Measurements from ENCODE around the gene CDCA7.

DNA sequence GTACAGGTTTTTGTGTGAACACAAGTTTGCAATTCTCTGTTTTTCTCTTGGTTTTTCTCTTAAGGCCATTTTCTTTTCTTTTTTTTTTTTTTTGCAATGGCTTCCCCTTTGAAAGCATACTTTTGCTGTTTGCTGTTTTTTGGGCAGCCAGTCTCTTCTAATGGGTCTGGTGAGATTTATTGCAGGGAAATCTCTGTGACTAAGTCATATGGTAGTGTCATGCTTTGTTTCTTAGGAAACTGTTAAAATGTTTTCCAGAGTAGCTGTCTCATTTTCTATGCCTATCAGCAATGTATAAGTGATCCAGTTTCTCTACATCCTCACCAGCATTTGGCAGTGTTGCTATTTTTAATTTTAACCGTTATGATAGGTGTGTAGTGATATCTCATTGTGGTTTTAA, 27.9 kb upstream of the CDCA7 start:
- TF ChIP-seq FOXA1 (IDR thresholded peaks at IDR 0.05) (no peak), FOXA1 (CRISPR knock-in tag; IDR thresholded peaks at IDR 0.05) (no peak), ATF7 (IDR thresholded peaks at IDR 0.05) (no peak), ATF7 (CRISPR knock-in tag; IDR thresholded peaks at IDR 0.05) (no peak), KAT8 (CRISPR knock-in tag; IDR thresholded peaks at IDR 0.05) (no peak)

Data from HepG2 (cell line).